Activated B cell treated with CpG ODN at 0.5 μM for 24 hours (primary cell): ENCODE results near the gene GARNL3. TPM values are rescaled to one million over a fixed set of nuclear protein-coding genes. Genes with fewer than 3 reads are reported as not detected.

Source experiments
- ATAC-seq: fragments of 200-7000 bp; cut with Tn5 transposase; one replicate; pipeline ENCODE4 v1.10.0; 2021; ENCODE audit warnings: low read depth, mild to moderate bottlenecking, moderate library complexity
- CTCF ChIA-PET: fragments of 350-600 bp; sonication (Branson Sonifier 250); formaldehyde crosslinking; loops from one replicate; lab custom pipeline; 2021; ENCODE audit warnings: antibody characterized with exemption; lab: Charles Lee
- POLR2A ChIA-PET: fragments of 350-600 bp; sonication (Branson Sonifier 250); formaldehyde crosslinking; loops from one replicate; lab custom pipeline; 2021; ENCODE audit warnings: antibody characterized with exemption; lab: Charles Lee
- DNase-seq: peaks from one replicate; pipeline ENCODE4 v3.0.0; 2022
- H3K27ac Mint-ChIP-seq: one replicate; pipeline ENCODE4 v1.8.0; 2020; ENCODE audit warnings: mixed read lengths
- H3K27me3 Mint-ChIP-seq: one replicate; pipeline ENCODE4 v1.8.0; 2021; ENCODE audit warnings: mixed read lengths
- H3K36me3 Mint-ChIP-seq: one replicate; pipeline ENCODE4 v1.8.0; 2021; ENCODE audit warnings: low read depth, mixed read lengths
- H3K4me1 Mint-ChIP-seq: one replicate; pipeline ENCODE4 v1.8.0; 2021; ENCODE audit warnings: mixed read lengths
- H3K4me3 Mint-ChIP-seq: one replicate; pipeline ENCODE4 v1.8.0; 2020; ENCODE audit warnings: mild to moderate bottlenecking, mixed read lengths
- H3K9me3 Mint-ChIP-seq: one replicate; pipeline ENCODE4 v1.8.0; 2020; ENCODE audit warnings: mixed read lengths
- CTCF ChIP-seq: fragments of 200-600 bp; IDR thresholded peaks from one replicate; pipeline ENCODE4 v1.8.0; 2022; ENCODE audit warnings: antibody characterized with exemption, mild to moderate bottlenecking
- intact Hi-C: fragments of 100-400 bp; cut with micrococcal nuclease; formaldehyde crosslinking; loops from one replicate; pipeline ENCODE4 v1.15.1; 2024
- total RNA-seq: library from RNA; stranded (reverse); gene quantifications from 2 replicates; pipeline ENCODE4 v1.2.3, GENCODE V29; 2022

The GARNL3 gene
- total RNA-seq, 1 donor from 2014 or later: 10.4 TPM

- Mint-ChIP-seq H3K4me3 (no peak overlapping the region), H3K36me3 (no peaks in the 10 kb centered on the region), H3K4me1 (no peaks in the 10 kb centered on the region), H3K27me3 (peaks cover 10% of the 10 kb centered on the region), H3K27ac (no peak overlapping the region), H3K9me3 (peaks cover 2% of the 10 kb centered on the region)
- DNase-seq: no peak
- intact Hi-C loops: no loop called here
- TF ChIP-seq CTCF: no peak
- POLR2A ChIA-PET: no interaction called here
- CTCF ChIA-PET: no interaction called here
- no peak for ATAC-seq
These were observed 118.0 kb downstream of the GARNL3 start for GRCh38 chr9:127382541-127382940.

- Mint-ChIP-seq H3K4me3 (no peak overlapping the region), H3K27ac (no peak overlapping the region), H3K36me3 (no peaks in the 10 kb centered on the region), H3K4me1 (peaks cover 9% of the 10 kb centered on the region), H3K27me3 (peaks cover 10% of the 10 kb centered on the region), H3K9me3 (peaks cover under 1% of the 10 kb centered on the region)
- ATAC-seq (no peak), DNase-seq (no peak)
- TF ChIP-seq CTCF: no peak
- intact Hi-C loops: no loop called here
- CTCF ChIA-PET: no interaction called here
- POLR2A ChIA-PET: no interaction called here
These were observed 119.6 kb downstream of the GARNL3 start for GRCh38 chr9:127384016-127384730.

- H3K36me3 Mint-ChIP-seq: no peaks in the 10 kb centered on the region
- DNase-seq (no peak), ATAC-seq (no peak)
- POLR2A ChIA-PET: no interaction called here
- peaks cover 9% of the 10 kb centered on the region for H3K4me1 Mint-ChIP-seq
- TF ChIP-seq CTCF: no peak
- no peaks in the 10 kb centered on the region for H3K9me3 Mint-ChIP-seq
- no peak overlapping the region for H3K4me3 Mint-ChIP-seq
- CTCF ChIA-PET: no interaction called here
- no peak overlapping the region for H3K27ac Mint-ChIP-seq
- intact Hi-C loops: no loop called here
- H3K27me3 Mint-ChIP-seq: peaks cover 10% of the 10 kb centered on the region
These were observed 120.3 kb downstream of the GARNL3 start for GRCh38 chr9:127384901-127385300.

GRCh38 chr9:127386249-127386648, 121.7 kb downstream of the GARNL3 start:
- intact Hi-C loops: no loop called here
- ATAC-seq (no peak), DNase-seq (no peak)
- no peaks in the 10 kb centered on the region for H3K36me3 Mint-ChIP-seq
- H3K27me3 Mint-ChIP-seq: peaks cover 10% of the 10 kb centered on the region
- H3K4me3 Mint-ChIP-seq: no peak overlapping the region
- H3K27ac Mint-ChIP-seq: no peak overlapping the region
- ChIA-PET POLR2A (no interaction called here), CTCF (no interaction called here)
- no peak for TF ChIP-seq CTCF
- no peaks in the 10 kb centered on the region for H3K9me3 Mint-ChIP-seq
- H3K4me1 Mint-ChIP-seq: peaks cover 9% of the 10 kb centered on the region

GRCh38 chr9:127386981-127387380, 122.4 kb downstream of the GARNL3 start:
- Mint-ChIP-seq H3K36me3 (no peaks in the 10 kb centered on the region), H3K27ac (no peak overlapping the region)

More at GRCh38 chr9:127386981-127387380, 122.4 kb downstream of the GARNL3 start:
- peaks cover 10% of the 10 kb centered on the region for H3K27me3 Mint-ChIP-seq
- ChIA-PET POLR2A (no interaction called here), CTCF (no interaction called here)
- H3K9me3 Mint-ChIP-seq: no peaks in the 10 kb centered on the region
- no peak overlapping the region for H3K4me3 Mint-ChIP-seq
- H3K4me1 Mint-ChIP-seq: peaks cover 9% of the 10 kb centered on the region
- ATAC-seq: no peak
- intact Hi-C loops: no loop called here
- DNase-seq: no peak
- no peak for TF ChIP-seq CTCF
